GM10847 (cell line): ENCODE measurements around the gene TRAPPC6A.

Source experiments
- POLR2A ChIP-seq: IDR thresholded peaks from 2 replicates; pipeline ENCODE4 v1.6.1; 2011; ENCODE audit not compliant: insufficient read length; ENCODE audit errors: extremely low read depth

TRAPPC6A gene

GRCh38 chr19:45118106-45118505, 59.9 kb downstream of the TRAPPC6A start:
- TF ChIP-seq POLR2A: no peak

- no peak for TF ChIP-seq POLR2A
Observed at GRCh38 chr19:45117671-45118070, 60.4 kb downstream of the TRAPPC6A start.

- TF ChIP-seq POLR2A: no peak
Observed at GRCh38 chr19:45117167-45117594, 60.9 kb downstream of the TRAPPC6A start.

GRCh38 chr19:45115809-45116615, 62.0 kb downstream of the TRAPPC6A start:
- no peak for TF ChIP-seq POLR2A

GRCh38 chr19:45114116-45114515, 63.9 kb downstream of the TRAPPC6A start:
- TF ChIP-seq POLR2A: no peak

- no peak for TF ChIP-seq POLR2A
Observed at GRCh38 chr19:45113628-45114027, 64.4 kb downstream of the TRAPPC6A start.
